Type B pancreatic cell (in vitro differentiated cells): ENCODE results near the gene MAPK10. TPM values are rescaled to one million over a fixed set of nuclear protein-coding genes. Genes with fewer than 3 reads are reported as not detected.

Source experiments
- DNase-seq: peaks from one replicate; pipeline ENCODE4 v3.0.0; 2021; ENCODE audit warnings: mixed read lengths; ENCODE audit not compliant: unreplicated experiment; ENCODE audit errors: extremely low spot score
- H3K27ac Mint-ChIP-seq: 2 replicates; pipeline ENCODE4 v1.8.0; 2021; ENCODE audit warnings: mild to moderate bottlenecking, mixed read lengths
- H3K27me3 Mint-ChIP-seq: 2 replicates; pipeline ENCODE4 v1.8.0; 2021; ENCODE audit warnings: mixed read lengths
- H3K36me3 Mint-ChIP-seq: 2 replicates; pipeline ENCODE4 v1.8.0; 2021; ENCODE audit warnings: mixed read lengths
- H3K4me1 Mint-ChIP-seq: one replicate; pipeline ENCODE4 v1.8.0; 2021; ENCODE audit warnings: mixed read lengths; ENCODE audit not compliant: unreplicated experiment
- H3K4me3 Mint-ChIP-seq: 2 replicates; pipeline ENCODE4 v1.8.0; 2021; ENCODE audit warnings: mild to moderate bottlenecking, mixed read lengths
- H3K9me3 Mint-ChIP-seq: 2 replicates; pipeline ENCODE4 v1.8.0; 2021; ENCODE audit warnings: mixed read lengths
- CTCF ChIP-seq: fragments of 200-600 bp; sonication (generic); conservative IDR thresholded peaks from 2 replicates; pipeline ENCODE4 v1.5.0; 2021; ENCODE audit warnings: antibody characterized with exemption, mild to moderate bottlenecking
- total RNA-seq: library from RNA; stranded (reverse); gene quantifications from 2 replicates; pipeline ENCODE4 v1.2.1, GENCODE V29; 2021; ENCODE audit warnings: low replicate concordance

Gene MAPK10
- total RNA-seq, 1 donor from 2014 or later, result 19.1 TPM

DNA sequence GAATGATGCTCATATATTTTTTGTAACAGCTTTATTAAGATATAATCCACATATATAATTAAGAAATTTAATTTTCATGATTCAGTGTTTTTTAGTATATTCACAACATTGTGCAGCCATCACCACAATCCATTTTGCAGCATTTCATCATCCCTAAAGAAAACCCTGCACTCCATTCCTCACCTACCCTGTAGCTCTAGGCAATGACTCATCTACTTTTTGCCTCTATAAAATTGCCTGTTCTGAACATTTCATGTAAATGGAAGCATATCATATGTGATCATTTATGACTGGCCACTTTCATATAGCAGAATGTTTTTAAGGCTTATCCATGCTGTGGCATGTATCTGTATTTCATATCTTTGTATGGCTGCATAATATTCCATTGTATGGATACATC lies 339.9 kb downstream of the MAPK10 start:
- no peak overlapping the region for H3K4me3 Mint-ChIP-seq
- no peak for TF ChIP-seq CTCF
- no peak overlapping the region for H3K27ac Mint-ChIP-seq
- no peaks in the 10 kb centered on the region for H3K27me3 Mint-ChIP-seq
- DNase-seq, result no peak
- H3K9me3 Mint-ChIP-seq, result no peaks in the 10 kb centered on the region
- H3K4me1 Mint-ChIP-seq, result peaks cover 8% of the 10 kb centered on the region
- H3K36me3 Mint-ChIP-seq, result no peaks in the 10 kb centered on the region

DNA sequence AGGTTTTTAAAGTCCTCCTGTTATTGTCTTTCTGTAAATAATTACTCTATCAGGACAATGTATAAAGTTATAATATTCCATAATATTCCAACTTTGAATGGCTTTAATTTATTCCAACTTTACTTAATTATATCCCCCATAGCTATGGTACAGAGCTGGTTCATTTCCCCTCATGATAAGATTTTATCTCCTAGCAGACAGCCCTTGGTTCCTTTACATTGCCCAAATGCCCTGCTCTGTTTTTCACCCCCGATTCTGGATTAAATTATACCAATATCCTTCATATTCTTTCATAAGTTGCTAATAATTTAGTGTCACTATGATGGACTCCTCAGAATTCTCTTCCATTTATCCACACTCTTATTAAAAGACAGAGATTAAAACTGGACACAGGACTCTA lies 340.5 kb downstream of the MAPK10 start:
- Mint-ChIP-seq H3K9me3 (no peaks in the 10 kb centered on the region), H3K4me3 (no peak overlapping the region), H3K27ac (no peak overlapping the region), H3K27me3 (no peaks in the 10 kb centered on the region), H3K36me3 (no peaks in the 10 kb centered on the region), H3K4me1 (peaks cover 13% of the 10 kb centered on the region)
- no peak for DNase-seq
- no peak for TF ChIP-seq CTCF

DNA sequence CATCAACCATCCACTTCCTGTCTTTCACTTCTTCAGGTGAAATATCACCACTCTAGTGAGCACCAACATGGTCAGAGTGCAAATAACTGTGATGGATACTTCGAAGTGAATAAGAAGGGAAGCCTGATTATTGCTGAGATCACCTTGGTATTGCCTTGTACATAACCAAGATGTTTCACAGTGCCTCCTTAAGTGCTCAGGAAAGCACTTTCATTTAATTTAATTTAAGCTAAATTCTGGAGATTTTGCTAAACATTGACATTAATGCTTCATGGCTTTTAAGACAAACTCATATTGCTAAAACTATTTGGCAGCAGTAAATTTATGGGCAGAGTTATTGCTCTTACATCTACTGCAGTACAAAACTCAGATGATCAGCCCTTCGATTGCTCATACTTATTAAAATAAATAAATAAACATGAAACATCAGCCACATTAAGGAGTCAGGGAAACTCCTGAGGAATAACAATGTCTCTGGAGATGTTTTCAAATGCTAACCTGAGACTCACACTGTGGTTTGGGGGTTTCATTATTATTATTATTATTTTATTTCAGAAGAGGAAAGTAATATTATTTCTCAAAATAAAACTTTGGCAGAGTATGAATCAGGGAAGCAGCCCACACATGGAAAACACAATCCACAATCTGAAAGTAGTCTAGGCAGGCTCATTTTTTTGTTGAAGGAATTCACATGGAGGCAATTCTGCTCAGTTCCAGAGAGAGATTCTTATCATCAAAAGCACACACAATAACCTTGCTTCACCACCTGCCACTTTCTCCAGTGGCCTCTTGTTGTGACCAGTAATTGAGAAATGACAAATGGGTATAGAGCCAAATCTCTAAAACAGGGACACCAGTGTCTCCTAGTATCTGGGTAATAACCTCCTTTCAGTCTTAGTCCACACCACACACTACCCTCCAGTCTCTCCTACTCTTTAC lies 344.2 kb downstream of the MAPK10 start:
- TF ChIP-seq CTCF, result no peak
- peaks cover 15% of the 10 kb centered on the region for H3K4me1 Mint-ChIP-seq
- H3K27me3 Mint-ChIP-seq, result no peaks in the 10 kb centered on the region
- no peaks in the 10 kb centered on the region for H3K36me3 Mint-ChIP-seq
- no peak overlapping the region for H3K4me3 Mint-ChIP-seq
- DNase-seq, result no peak
- no peaks in the 10 kb centered on the region for H3K9me3 Mint-ChIP-seq
- no peak overlapping the region for H3K27ac Mint-ChIP-seq

GRCh38 chr4:86014599-86014998 lies 345.3 kb downstream of the MAPK10 start:
- no peak for DNase-seq
- Mint-ChIP-seq H3K9me3 (no peaks in the 10 kb centered on the region), H3K4me1 (peaks cover 15% of the 10 kb centered on the region), H3K4me3 (no peak overlapping the region), H3K27ac (no peak overlapping the region), H3K36me3 (no peaks in the 10 kb centered on the region), H3K27me3 (no peaks in the 10 kb centered on the region)
- TF ChIP-seq CTCF, result no peak

DNA sequence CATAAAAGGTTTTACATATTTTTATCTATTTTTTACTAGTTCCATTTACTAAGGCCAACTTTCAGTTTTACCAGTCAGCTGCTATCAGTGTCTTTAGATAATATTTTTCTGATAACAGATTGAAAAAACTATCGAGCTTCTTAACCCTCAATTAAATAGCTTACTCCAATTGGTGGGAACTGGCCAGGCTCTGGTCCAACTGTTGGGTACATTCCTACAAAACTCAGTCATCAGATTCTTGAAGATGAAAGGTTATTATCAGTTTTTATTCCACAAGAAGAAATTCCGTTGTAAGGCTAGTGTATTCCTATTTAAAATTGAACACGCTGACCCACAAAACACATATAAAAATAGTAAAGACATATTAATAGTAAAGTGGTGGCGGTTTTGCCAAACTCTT lies 346.2 kb downstream of the MAPK10 start:
- Mint-ChIP-seq H3K36me3 (no peaks in the 10 kb centered on the region), H3K27ac (no peak overlapping the region), H3K4me3 (no peak overlapping the region), H3K9me3 (no peaks in the 10 kb centered on the region), H3K27me3 (no peaks in the 10 kb centered on the region), H3K4me1 (peaks cover 15% of the 10 kb centered on the region)
- TF ChIP-seq CTCF, result no peak
- DNase-seq, result no peak
